Lower lobe of right lung (tissue), 2 donors: ENCODE measurements around the gene EIF2B5. TPM values are rescaled to one million over a fixed set of nuclear protein-coding genes. Genes with fewer than 3 reads are reported as not detected.
"Not testable (repeated sequence)": the region's sequence is repeated elsewhere in the genome, so short reads cannot be mapped to it uniquely, and the experiment has no call there.

Source experiments
- ATAC-seq, 2 donors: fragments of 200-7000 bp; cut with Tn5 transposase; one replicate each; pipeline ENCODE4 v1.9.1; 2020 to 2022; ENCODE audit warnings: mild to moderate bottlenecking in 2 of 2, moderate library complexity in 2 of 2
- DNase-seq: peaks from one replicate; pipeline ENCODE4 v3.0.0-alpha.2; 2020
- H3K27ac ChIP-seq: fragments of 200-600 bp; one replicate; pipeline ENCODE4 v1.8.0; 2022
- H3K27me3 ChIP-seq: fragments of 200-600 bp; one replicate; pipeline ENCODE4 v1.8.0; 2022; ENCODE audit warnings: low read depth
- H3K36me3 ChIP-seq: fragments of 200-600 bp; one replicate; pipeline ENCODE4 v1.8.0; 2022; ENCODE audit warnings: mild to moderate bottlenecking
- H3K4me1 ChIP-seq: fragments of 200-600 bp; one replicate; pipeline ENCODE4 v1.8.0; 2022
- H3K4me3 ChIP-seq: fragments of 200-600 bp; one replicate; pipeline ENCODE4 v1.8.0; 2022; ENCODE audit warnings: mild to moderate bottlenecking
- H3K9me3 ChIP-seq: fragments of 200-600 bp; one replicate; pipeline ENCODE4 v1.8.0; 2022
- CTCF ChIP-seq: fragments of 200-600 bp; IDR thresholded peaks from one replicate; pipeline ENCODE4 v1.8.0; 2022; ENCODE audit warnings: antibody characterized with exemption, mild to moderate bottlenecking
- intact Hi-C: fragments of 100-400 bp; cut with DNase I; formaldehyde crosslinking; loops from one replicate; pipeline ENCODE4 v1.11.0; 2022
- total RNA-seq: library from RNA; stranded (reverse); fragmentation: NEBNext Ultra II Directional; extraction: Animal tissue kit (Norgen Biotek cat#: 25700); gene quantifications from one replicate; pipeline ENCODE4 v1.2.1, GENCODE V29; 2021
- donor health status: DM: no; HTN: yes; CAD: no; lungs with severe emphysema.

The EIF2B5 gene
- total RNA-seq, 1 donor from 2014 or later = 41.9 TPM

- no peak for TF ChIP-seq CTCF
- no peak for ATAC-seq
- H3K27me3 ChIP-seq = no peaks in the 10 kb centered on the region
- no peak overlapping the region for H3K27ac ChIP-seq
- no peaks in the 10 kb centered on the region for H3K4me1 ChIP-seq
- intact Hi-C loops = no loop called here
- H3K36me3 ChIP-seq = no peaks in the 10 kb centered on the region
- no peak for DNase-seq
- no peaks in the 10 kb centered on the region for H3K9me3 ChIP-seq
- no peak overlapping the region for H3K4me3 ChIP-seq
Measured at GRCh38 chr3:184099806-184100686, 35.1 kb upstream of the EIF2B5 start.

- Histone ChIP-seq H3K27ac (no peak overlapping the region), H3K4me1 (no peaks in the 10 kb centered on the region), H3K36me3 (no peaks in the 10 kb centered on the region), H3K27me3 (peaks cover 4% of the 10 kb centered on the region), H3K4me3 (no peak overlapping the region), H3K9me3 (no peaks in the 10 kb centered on the region)
- intact Hi-C loops = no loop called here
- DNase-seq (no peak), ATAC-seq (no peak)
- TF ChIP-seq CTCF = no peak
Measured at GRCh38 chr3:184110316-184110725, 24.8 kb upstream of the EIF2B5 start.

- intact Hi-C loops = no loop called here
- DNase-seq = no peak
- Histone ChIP-seq H3K27ac (no peak overlapping the region), H3K4me3 (no peak overlapping the region), H3K4me1 (no peaks in the 10 kb centered on the region), H3K36me3 (no peaks in the 10 kb centered on the region), H3K9me3 (no peaks in the 10 kb centered on the region), H3K27me3 (peaks cover 4% of the 10 kb centered on the region)
- no peak for ATAC-seq
- no peak for TF ChIP-seq CTCF
Measured at GRCh38 chr3:184116017-184116416, 19.1 kb upstream of the EIF2B5 start.

GRCh38 chr3:184117636-184118035, 17.5 kb upstream of the EIF2B5 start:
- no peaks in the 10 kb centered on the region for H3K36me3 ChIP-seq
- H3K27ac ChIP-seq = no peak overlapping the region
- intact Hi-C loops = no loop called here
- H3K4me1 ChIP-seq = no peaks in the 10 kb centered on the region
- H3K9me3 ChIP-seq = no peaks in the 10 kb centered on the region
- no peak overlapping the region for H3K4me3 ChIP-seq
- DNase-seq (no peak), ATAC-seq (no peak)
- TF ChIP-seq CTCF = no peak
- H3K27me3 ChIP-seq = peaks cover 2% of the 10 kb centered on the region

GRCh38 chr3:184121031-184121430, 14.1 kb upstream of the EIF2B5 start:
- H3K27ac ChIP-seq, ATAC-seq, H3K4me3 ChIP-seq, H3K36me3 ChIP-seq, H3K9me3 ChIP-seq, H3K4me1 ChIP-seq, DNase-seq, H3K27me3 ChIP-seq, intact Hi-C loops: not testable (repeated sequence)

GRCh38 chr3:184126006-184126405, 9.2 kb upstream of the EIF2B5 start:
- Histone ChIP-seq H3K36me3 (no peaks in the 10 kb centered on the region), H3K27ac (no peak overlapping the region), H3K9me3 (no peaks in the 10 kb centered on the region), H3K4me3 (no peak overlapping the region), H3K27me3 (no peaks in the 10 kb centered on the region), H3K4me1 (peaks cover 5% of the 10 kb centered on the region)
- no peak for TF ChIP-seq CTCF
- intact Hi-C loops = no loop called here
- ATAC-seq = no peak
- no peak for DNase-seq
